ENCODE results near the gene SLC37A2.

- TF ChIP-seq EZH2 (IDR thresholded peaks at IDR 0.05; ENCODE audit: borderline replicate concordance): no peak
- TF ChIP-seq, protein P1, sequence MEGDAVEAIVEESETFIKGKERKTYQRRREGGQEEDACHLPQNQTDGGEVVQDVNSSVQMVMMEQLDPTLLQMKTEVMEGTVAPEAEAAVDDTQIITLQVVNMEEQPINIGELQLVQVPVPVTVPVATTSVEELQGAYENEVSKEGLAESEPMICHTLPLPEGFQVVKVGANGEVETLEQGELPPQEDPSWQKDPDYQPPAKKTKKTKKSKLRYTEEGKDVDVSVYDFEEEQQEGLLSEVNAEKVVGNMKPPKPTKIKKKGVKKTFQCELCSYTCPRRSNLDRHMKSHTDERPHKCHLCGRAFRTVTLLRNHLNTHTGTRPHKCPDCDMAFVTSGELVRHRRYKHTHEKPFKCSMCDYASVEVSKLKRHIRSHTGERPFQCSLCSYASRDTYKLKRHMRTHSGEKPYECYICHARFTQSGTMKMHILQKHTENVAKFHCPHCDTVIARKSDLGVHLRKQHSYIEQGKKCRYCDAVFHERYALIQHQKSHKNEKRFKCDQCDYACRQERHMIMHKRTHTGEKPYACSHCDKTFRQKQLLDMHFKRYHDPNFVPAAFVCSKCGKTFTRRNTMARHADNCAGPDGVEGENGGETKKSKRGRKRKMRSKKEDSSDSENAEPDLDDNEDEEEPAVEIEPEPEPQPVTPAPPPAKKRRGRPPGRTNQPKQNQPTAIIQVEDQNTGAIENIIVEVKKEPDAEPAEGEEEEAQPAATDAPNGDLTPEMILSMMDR (IDR thresholded peaks at IDR 0.05; ENCODE audit: poor library complexity): no peak
Measured at GRCh38 chr11:125139778-125140177, 76.7 kb downstream of the SLC37A2 start.
